SK-N-SH (cell line): Measurements from ENCODE around the gene CDH4. TPM values are rescaled to one million over a fixed set of nuclear protein-coding genes. Genes with fewer than 3 reads are reported as not detected.

ENCODE experiments used
- CTCF ChIA-PET: fragments of 300-600, 350-600 bp; formaldehyde crosslinking; extraction: SDS; loops from one replicate; lab custom pipeline; 2021; lab: Yijun Ruan, JAX
- POLR2A ChIA-PET: fragments of 350-600 bp; sonication (Branson Sonifier 250); formaldehyde crosslinking; extraction: SDS; loops from one replicate; lab custom pipeline; 2020; ENCODE audit warnings: antibody characterized with exemption, inconsistent platforms; lab: Yijun Ruan, JAX
- DNase-seq: peaks from one replicate; pipeline ENCODE4 v3.0.0; 2012
- H2AFZ ChIP-seq: fragments of 200-600 bp; sonication (generic); 2 replicates; pipeline ENCODE4 v1.8.1; 2016; ENCODE audit warnings: antibody characterized with exemption, mild to moderate bottlenecking, low read depth
- H3F3A ChIP-seq: fragments of 200-600 bp; sonication (generic); replicated peaks from 2 replicates; pipeline ENCODE3; 2016; ENCODE audit warnings: antibody characterized with exemption, mild to moderate bottlenecking; ENCODE audit not compliant: insufficient read depth
- H3K27ac ChIP-seq, 2 experiments: fragments of 200-500 bp in 1 of 2; fragments of 200-600 bp in 1 of 2; sonication (Bioruptor generic) in 1 of 2; sonication (generic), shearing (Covaris generic) in 1 of 2; 2 replicates each; pipeline versions ENCODE4 v1.5.1 to v1.6.1; 2014 to 2016; ENCODE audit warnings: low read depth in 2 of 2, inconsistent platforms in 1 of 2, low read length in 1 of 2, mild to moderate bottlenecking in 1 of 2, mixed read lengths in 1 of 2
- H3K27me3 ChIP-seq: fragments of 200-600 bp; sonication (generic), shearing (Covaris generic); 2 replicates; pipeline ENCODE4 v1.6.1; 2016; ENCODE audit warnings: mixed run types; ENCODE audit not compliant: insufficient read depth
- H3K36me3 ChIP-seq, 2 experiments: fragments of 200-500 bp in 1 of 2; fragments of 200-600 bp in 1 of 2; sonication (Bioruptor generic) in 1 of 2; sonication (generic) in 1 of 2; replicated peaks in 1 of 2; 2 replicates each; pipeline versions ENCODE3 to v1.5.1; 2014 to 2016; ENCODE audit warnings: low read length in 1 of 2, mild to moderate bottlenecking in 1 of 2; ENCODE audit not compliant: insufficient read depth in 2 of 2, control insufficient read depth in 1 of 2
- H3K4me1 ChIP-seq, 2 experiments: fragments of 200-500 bp in 1 of 2; fragments of 200-600 bp in 1 of 2; sonication (Bioruptor generic) in 1 of 2; sonication (generic), shearing (Covaris generic) in 1 of 2; 2 replicates each; pipeline versions ENCODE4 v1.5.1 to v1.6.1; 2014 to 2016; ENCODE audit warnings: low read depth in 1 of 2, low read length in 1 of 2, mixed run types in 1 of 2; ENCODE audit not compliant: insufficient read depth in 2 of 2, control insufficient read depth in 1 of 2
- H3K4me2 ChIP-seq: fragments of 200-600 bp; sonication (generic), shearing (Covaris generic); 2 replicates; pipeline ENCODE4 v1.6.1; 2017; ENCODE audit warnings: mixed run types
- H3K4me3 ChIP-seq, 2 experiments: fragments of 200-500 bp in 1 of 2; fragments of 200-600 bp in 1 of 2; sonication (Bioruptor generic) in 1 of 2; sonication (generic), shearing (Covaris generic) in 1 of 2; 2 replicates each; pipeline versions ENCODE4 v1.5.1 to v1.8.1; 2014 to 2016; ENCODE audit warnings: low read depth in 2 of 2, inconsistent platforms in 1 of 2, low read length in 1 of 2, mild to moderate bottlenecking in 1 of 2, mixed read lengths in 1 of 2, moderate library complexity in 1 of 2
- H3K79me2 ChIP-seq: fragments of 200-600 bp; sonication (generic); 2 replicates; pipeline ENCODE4 v1.8.1; 2017; ENCODE audit warnings: mild to moderate bottlenecking; ENCODE audit not compliant: insufficient read depth
- H3K9ac ChIP-seq: fragments of 200-600 bp; sonication (generic); 2 replicates; pipeline ENCODE4 v1.6.1; 2017; ENCODE audit warnings: mixed run types
- H3K9me2 ChIP-seq: fragments of 200-600 bp; sonication (generic); 2 replicates; pipeline ENCODE4 v1.6.1; 2017; ENCODE audit warnings: mixed run types
- H3K9me3 ChIP-seq: fragments of 200-600 bp; sonication (generic); 2 replicates; pipeline ENCODE4 v1.6.1; 2017; ENCODE audit warnings: mixed run types, mild to moderate bottlenecking, moderate library complexity
- H4K20me1 ChIP-seq: fragments of 200-600 bp; sonication (generic); 2 replicates; pipeline ENCODE4 v1.6.1; 2017; ENCODE audit warnings: mild to moderate bottlenecking, mixed run types; ENCODE audit not compliant: insufficient read depth
- CHD2 ChIP-seq: fragments of 150-350 bp; IDR thresholded peaks from 2 replicates; pipeline ENCODE4 v1.6.1; 2018; ENCODE audit warnings: low read length; ENCODE audit not compliant: partially characterized antibody
- CTCF ChIP-seq: fragments of 200-600 bp; sonication (generic); IDR thresholded peaks from 2 replicates; pipeline ENCODE4 v1.6.1; 2017; ENCODE audit warnings: antibody characterized with exemption, mild to moderate bottlenecking, moderate library complexity
- FOXM1 ChIP-seq: IDR thresholded peaks from 2 replicates; pipeline ENCODE4 v1.4.0; 2012; ENCODE audit warnings: low read depth, mild to moderate bottlenecking
- GABPA ChIP-seq: IDR thresholded peaks from 2 replicates; pipeline ENCODE4 v1.4.0; 2012; ENCODE audit warnings: low read depth, mild to moderate bottlenecking
- GATA2 ChIP-seq: sonication (generic); formaldehyde crosslinking; IDR thresholded peaks from 2 replicates; pipeline ENCODE4 v1.5.0; 2020; ENCODE audit warnings: mild to moderate bottlenecking, missing genetic modification reagents
- JUND ChIP-seq: IDR thresholded peaks from 2 replicates; pipeline ENCODE4 v1.4.0; 2012
- NFIC ChIP-seq: IDR thresholded peaks from 2 replicates; pipeline ENCODE4 v1.4.0; 2012; ENCODE audit warnings: borderline replicate concordance
- PBX3 ChIP-seq: IDR thresholded peaks from 2 replicates; pipeline ENCODE4; 2012
- POLR2AphosphoS5 ChIP-seq: IDR thresholded peaks from 2 replicates; pipeline ENCODE4 v1.6.1; 2012; ENCODE audit warnings: low read depth, low read length
- USF1 ChIP-seq: IDR thresholded peaks from 2 replicates; pipeline ENCODE4 v1.4.0; 2012; ENCODE audit warnings: low read depth, borderline replicate concordance
- ZBTB33 ChIP-seq: IDR thresholded peaks from 2 replicates; pipeline ENCODE4 v1.4.0; 2012; ENCODE audit warnings: low read depth, borderline replicate concordance
- WGBS: methylation state at CpG from one replicate; pipeline ENCODE4 v1.1.6; 2017; ENCODE audit warnings: low lambda C conversion rate; 5-methylcytosine and 5-hydroxymethylcytosine counted together
- polyA plus RNA-seq, 3 experiments: library from polyadenylated mRNA; depleted of rRNA; stranded (reverse); fragments of >200 nt; gene quantifications; 2 replicates each; pipeline ENCODE4 v1.2.3, GENCODE V29; 2012

The CDH4 gene
- polyA plus RNA-seq, 1 of the 3 experiments (the other 2 are of a cell fraction) = not detected

GRCh38 chr20:61554617-61555016 lies 302.6 kb downstream of the CDH4 start:
- ChIA-PET POLR2A (no interaction called here), CTCF (no interaction called here)
- no peaks in the 10 kb centered on the region for H3K27me3 ChIP-seq
- 52% methylated on average over 9 of the region's 10 CpGs for WGBS
- H3K4me2 ChIP-seq = no peak overlapping the region
- no peaks in the 10 kb centered on the region for H3K79me2 ChIP-seq
- no peak for DNase-seq
- no peaks in the 10 kb centered on the region for H3K4me1 ChIP-seq
- TF ChIP-seq JUND = no peak
- H3K9ac ChIP-seq = no peak overlapping the region
- no peaks in the 10 kb centered on the region for H3F3A ChIP-seq
- no peaks in the 10 kb centered on the region for H4K20me1 ChIP-seq
- no peaks in the 10 kb centered on the region for H3K36me3 ChIP-seq
- H3K9me2 ChIP-seq = no peaks in the 10 kb centered on the region
- H3K27ac ChIP-seq = no peak overlapping the region
- no peak overlapping the region for H2AFZ ChIP-seq
- no peaks in the 10 kb centered on the region for H3K9me3 ChIP-seq
- no peak overlapping the region for H3K4me3 ChIP-seq

- TF ChIP-seq USF1 (no peak), NFIC (no peak), CHD2 (no peak), CTCF (no peak), POLR2AphosphoS5 (no peak), FOXM1 (no peak), PBX3 (no peak), GABPA (no peak), JUND (no peak), GATA2 (CRISPR knock-in tag) (no peak), ZBTB33 (no peak)
- Histone ChIP-seq H3K4me3 (no peak overlapping the region), H3K9me3 (no peaks in the 10 kb centered on the region), H3K9ac (no peak overlapping the region), H3K4me2 (no peak overlapping the region), H3K27me3 (no peaks in the 10 kb centered on the region), H2AFZ (no peak overlapping the region), H3F3A (no peaks in the 10 kb centered on the region), H3K36me3 (no peaks in the 10 kb centered on the region), H4K20me1 (no peaks in the 10 kb centered on the region), H3K79me2 (no peaks in the 10 kb centered on the region), H3K27ac (no peak overlapping the region), H3K9me2 (no peaks in the 10 kb centered on the region), H3K4me1 (no peaks in the 10 kb centered on the region)
- no peak for DNase-seq
- 22% methylated on average over 6 of the region's 6 CpGs for WGBS
- POLR2A ChIA-PET = no interaction called here
- CTCF ChIA-PET = no interaction called here
Measured at GRCh38 chr20:61555566-61555965, 303.5 kb downstream of the CDH4 start.
